A673 (cell line): Measurements from ENCODE around the gene SHISA7.

Source experiments
- EZH2 ChIP-seq: fragments of 200-600 bp; sonication (generic); IDR thresholded peaks from 2 replicates; pipeline ENCODE4 v1.6.1; 2017; ENCODE audit warnings: borderline replicate concordance, low read depth, mild to moderate bottlenecking, mixed read lengths, antibody characterized with exemption, low read length; ENCODE audit not compliant: poor library complexity, severe bottlenecking
- TF ChIP-seq, protein P1 (sequence below): fragments of 300-800, 200-600 bp; sonication (generic); conservative IDR thresholded peaks from 2 replicates; pipeline ENCODE4 v1.5.1; 2017; ENCODE audit warnings: low read depth, mild to moderate bottlenecking, antibody characterized with exemption, low read length, moderate library complexity, mixed read lengths

DNA sequence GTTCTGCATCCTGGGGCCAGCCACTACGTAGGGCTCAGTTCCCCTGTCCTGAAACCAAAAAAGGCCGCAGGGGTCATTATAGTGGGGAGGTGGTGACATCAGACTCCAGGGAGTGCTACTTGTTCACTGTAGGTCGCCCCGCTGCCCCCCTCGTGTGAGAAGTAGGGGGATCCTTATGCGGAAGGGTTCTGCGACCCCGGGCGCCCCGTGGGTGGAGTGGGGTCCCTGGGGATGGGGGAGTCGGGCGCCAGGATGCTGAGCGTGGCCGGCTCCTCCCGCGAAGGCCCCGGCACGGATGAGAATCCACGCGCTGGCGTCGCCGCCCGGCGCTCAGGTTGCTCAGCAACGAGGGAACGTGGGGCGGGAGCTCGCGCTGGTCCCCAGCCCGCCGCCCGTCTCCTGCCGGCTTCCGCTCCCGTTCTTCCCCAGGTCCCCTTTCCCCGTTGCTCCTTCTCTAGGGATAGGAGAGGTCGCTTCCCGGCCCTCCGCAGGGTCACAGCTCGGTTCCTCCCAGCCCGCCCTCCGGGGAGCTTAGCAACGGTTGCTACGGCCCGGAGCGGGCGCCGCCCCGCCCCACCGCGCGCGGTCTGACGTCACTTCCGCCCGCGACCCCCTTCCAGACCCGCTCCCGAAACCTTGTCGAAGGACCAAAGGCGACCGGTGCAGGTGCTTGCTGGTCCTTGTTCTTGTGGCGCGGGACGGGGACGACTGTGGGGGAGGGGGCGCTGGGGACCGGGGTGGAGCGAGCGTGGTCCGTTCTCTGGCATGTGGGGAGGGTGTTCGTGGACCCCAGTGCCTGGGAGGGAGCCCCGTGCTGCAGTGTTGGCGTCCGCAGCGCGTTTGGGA, 41.7 kb upstream of the SHISA7 start, which contains the start of gene NAT14:
- TF ChIP-seq, protein P1, sequence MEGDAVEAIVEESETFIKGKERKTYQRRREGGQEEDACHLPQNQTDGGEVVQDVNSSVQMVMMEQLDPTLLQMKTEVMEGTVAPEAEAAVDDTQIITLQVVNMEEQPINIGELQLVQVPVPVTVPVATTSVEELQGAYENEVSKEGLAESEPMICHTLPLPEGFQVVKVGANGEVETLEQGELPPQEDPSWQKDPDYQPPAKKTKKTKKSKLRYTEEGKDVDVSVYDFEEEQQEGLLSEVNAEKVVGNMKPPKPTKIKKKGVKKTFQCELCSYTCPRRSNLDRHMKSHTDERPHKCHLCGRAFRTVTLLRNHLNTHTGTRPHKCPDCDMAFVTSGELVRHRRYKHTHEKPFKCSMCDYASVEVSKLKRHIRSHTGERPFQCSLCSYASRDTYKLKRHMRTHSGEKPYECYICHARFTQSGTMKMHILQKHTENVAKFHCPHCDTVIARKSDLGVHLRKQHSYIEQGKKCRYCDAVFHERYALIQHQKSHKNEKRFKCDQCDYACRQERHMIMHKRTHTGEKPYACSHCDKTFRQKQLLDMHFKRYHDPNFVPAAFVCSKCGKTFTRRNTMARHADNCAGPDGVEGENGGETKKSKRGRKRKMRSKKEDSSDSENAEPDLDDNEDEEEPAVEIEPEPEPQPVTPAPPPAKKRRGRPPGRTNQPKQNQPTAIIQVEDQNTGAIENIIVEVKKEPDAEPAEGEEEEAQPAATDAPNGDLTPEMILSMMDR: no peak
- TF ChIP-seq EZH2: no peak
